GOT3 (cell line): ENCODE results near the gene MNT.

ENCODE experiments used
- DNase-seq: peaks from one replicate; lab custom pipeline; 2025; ENCODE audit warnings: mixed read lengths; lab: John Stamatoyannopoulos, UW

Gene MNT

GRCh38 chr17:2380950-2381649 lies 19.8 kb downstream of the MNT start:
- DNase-seq: no peak

GRCh38 chr17:2380226-2380922 lies 20.5 kb downstream of the MNT start:
- no peak for DNase-seq

DNA sequence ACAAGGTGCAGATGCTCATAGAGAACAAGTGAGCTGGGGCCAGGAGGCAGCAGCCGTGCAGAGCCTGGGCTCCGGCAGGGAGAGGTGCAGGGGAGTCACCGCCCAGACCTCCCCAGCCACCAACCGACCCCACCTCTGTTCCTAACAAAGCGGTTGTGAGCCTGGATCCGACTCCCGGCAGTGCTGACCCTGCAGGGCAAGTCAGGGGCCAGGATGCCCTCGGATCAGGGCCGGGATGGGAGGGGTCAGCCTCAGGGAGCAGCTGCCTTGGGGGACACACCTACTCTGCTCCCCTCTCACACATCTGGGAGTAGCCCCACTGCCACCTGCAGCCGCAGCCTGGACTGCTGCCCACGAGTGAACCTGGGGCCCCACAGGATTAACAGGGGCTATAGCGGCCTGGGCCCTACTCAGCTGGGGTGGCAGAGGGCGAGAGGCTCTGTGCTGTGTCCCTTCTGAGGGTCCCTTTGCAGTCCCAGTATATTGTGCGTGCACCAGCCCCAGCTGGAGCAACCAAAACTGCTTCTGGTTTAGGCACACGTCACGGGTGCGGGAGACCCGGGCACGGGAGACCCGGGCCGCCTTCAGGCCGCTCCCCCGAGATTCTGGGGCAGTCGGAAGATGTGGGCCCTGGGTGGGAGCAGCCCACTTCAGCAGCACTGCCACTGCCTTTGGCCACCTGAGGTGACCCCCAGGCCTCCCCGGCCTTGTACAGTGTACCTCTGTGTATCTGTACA lies 21.2 kb downstream of the MNT start:
- no peak for DNase-seq

- DNase-seq: no peak
Measured at GRCh38 chr17:2378905-2379304, 22.0 kb downstream of the MNT start.

- DNase-seq: no peak
Measured at GRCh38 chr17:2377659-2378058, 23.2 kb downstream of the MNT start.

- DNase-seq: no peak
Measured at GRCh38 chr17:2376107-2376506, 24.8 kb downstream of the MNT start.

DNA sequence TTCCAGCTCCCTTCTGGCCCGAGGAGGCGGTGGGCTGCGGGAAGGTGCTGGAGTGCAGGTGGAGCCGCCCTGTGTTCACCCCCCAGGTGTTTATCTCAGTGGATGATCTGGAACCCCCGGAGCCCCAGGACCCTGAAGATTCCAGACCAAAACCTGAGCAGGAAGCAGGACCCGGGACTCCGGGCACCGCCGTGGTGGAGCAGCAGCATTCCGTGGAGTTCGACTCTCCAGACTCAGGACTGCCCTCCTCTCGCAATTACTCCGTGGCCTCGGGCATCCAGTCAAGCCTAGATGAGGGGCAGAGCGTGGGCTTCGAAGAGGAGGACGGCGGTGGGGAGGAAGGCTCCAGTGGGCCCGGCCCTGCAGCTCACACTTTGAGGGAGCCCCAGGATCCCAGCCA lies 25.5 kb downstream of the MNT start:
- no peak for DNase-seq

- no peak for DNase-seq
Measured at GRCh38 chr17:2374549-2375285, 26.1 kb downstream of the MNT start.

DNA sequence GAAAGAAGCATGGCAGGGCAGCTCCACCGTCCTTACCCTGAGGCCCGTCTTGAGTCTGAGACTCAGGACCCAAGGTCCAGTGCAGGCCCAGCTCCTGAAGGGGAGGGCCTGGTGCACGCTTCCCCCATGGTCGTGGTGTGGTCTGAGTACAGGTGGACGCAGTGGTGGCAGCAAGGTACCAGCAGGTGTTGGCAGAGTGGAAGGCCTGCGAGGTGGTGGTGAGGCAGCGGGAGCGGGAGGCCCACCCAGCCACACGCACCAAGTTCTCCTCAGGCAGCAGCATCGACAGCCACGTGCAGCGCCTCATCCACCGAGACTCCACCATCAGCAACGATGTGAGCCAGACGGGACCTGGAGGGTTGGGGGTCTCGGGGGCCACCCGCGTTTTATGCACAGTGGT lies 27.7 kb downstream of the MNT start:
- DNase-seq: no peak

- no peak for DNase-seq
Measured at GRCh38 chr17:2372681-2373080, 28.2 kb downstream of the MNT start.

DNA sequence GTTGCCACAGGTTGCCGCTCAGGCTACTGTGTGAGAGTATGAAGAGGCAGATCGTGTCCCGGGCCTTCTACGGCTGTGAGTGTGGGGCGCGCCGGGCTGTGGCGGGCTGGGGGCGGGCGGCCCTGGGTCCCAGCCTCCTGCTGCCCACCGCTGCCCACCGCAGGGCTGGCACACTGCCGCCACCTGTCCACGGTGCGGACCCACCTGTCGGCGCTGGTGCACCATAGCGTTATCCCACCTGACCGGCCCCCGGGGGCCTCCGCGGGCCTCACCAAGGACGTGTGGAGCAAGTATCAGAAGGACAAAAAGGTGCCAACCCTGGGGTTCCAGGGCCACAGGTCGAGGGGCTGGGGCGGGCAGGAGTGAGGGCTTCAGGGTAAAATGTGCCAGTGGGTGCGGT lies 28.7 kb downstream of the MNT start:
- no peak for DNase-seq

GRCh38 chr17:2371183-2372130 lies 29.4 kb downstream of the MNT start:
- no peak for DNase-seq

- no peak for DNase-seq
Measured at GRCh38 chr17:2370211-2370589, 30.7 kb downstream of the MNT start.

- DNase-seq: no peak
Measured at GRCh38 chr17:2369551-2370210, 31.2 kb downstream of the MNT start.

DNA sequence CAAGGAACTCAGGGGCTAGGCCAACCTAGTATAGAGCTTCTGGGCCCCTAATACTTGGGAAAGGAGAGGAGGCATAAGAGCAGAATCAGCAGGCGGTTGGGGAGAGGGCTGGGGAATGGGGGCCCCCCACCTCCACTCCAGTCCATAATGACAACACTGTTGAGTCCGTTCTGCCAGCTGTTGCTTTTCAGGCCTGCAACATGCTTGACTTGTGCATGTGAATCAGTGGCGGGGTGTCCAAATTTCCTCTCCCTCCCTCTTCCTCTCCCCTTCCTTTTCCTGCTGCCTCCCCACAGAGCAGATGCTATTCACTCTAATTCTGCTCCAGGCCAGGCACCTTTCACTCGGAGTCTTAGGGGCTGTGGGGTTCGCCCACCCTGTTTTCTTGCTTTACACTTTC lies 31.8 kb downstream of the MNT start:
- DNase-seq: no peak

DNA sequence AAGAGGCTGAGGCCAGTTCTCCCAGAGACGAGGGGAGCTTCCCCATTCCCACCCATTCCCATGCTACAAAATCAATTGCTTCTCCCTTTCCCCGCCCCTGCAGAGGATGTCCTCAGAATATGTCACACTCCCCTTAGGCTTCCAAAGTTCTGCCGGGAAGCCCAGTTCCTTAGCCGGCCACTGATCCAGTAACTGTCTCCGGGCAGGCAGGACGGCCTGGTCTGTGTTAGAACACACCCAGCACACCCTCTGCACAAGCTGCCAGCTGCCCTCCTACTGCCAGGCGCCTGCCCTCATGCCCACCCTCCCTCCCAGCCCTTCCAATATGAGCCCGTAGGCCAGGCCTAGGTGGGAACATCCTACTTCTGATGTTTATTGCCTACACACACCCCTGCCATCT lies 32.5 kb downstream of the MNT start:
- no peak for DNase-seq

GRCh38 chr17:2366747-2367494 lies 33.9 kb downstream of the MNT start:
- DNase-seq: no peak

- DNase-seq: no peak
Measured at GRCh38 chr17:2365132-2365531, 35.7 kb downstream of the MNT start.

- DNase-seq: no peak
Measured at GRCh38 chr17:2364763-2365116, 36.1 kb downstream of the MNT start.
